Transverse colon (tissue), 4 donors: Measurements from ENCODE around the gene CYTH3.

Source experiments
- CTCF ChIP-seq, 5 experiments: fragments of 200-600 bp in 3 of 5; fragments of 450-650 bp in 2 of 5; sonication (generic) in 3 of 5; IDR thresholded peaks; 1 replicate in 2 of 5; 2 replicates in 3 of 5; pipeline ENCODE4 v1.5.1; 2016 to 2017; ENCODE audit warnings: antibody characterized with exemption in 5 of 5, inconsistent platforms in 3 of 5, mild to moderate bottlenecking in 2 of 5, moderate library complexity in 1 of 5
- POLR2A ChIP-seq: fragments of 450-650 bp; IDR thresholded peaks from one replicate; pipeline ENCODE4 v1.6.1; 2016; ENCODE audit warnings: antibody characterized with exemption, mild to moderate bottlenecking, moderate library complexity
- POLR2AphosphoS5 ChIP-seq, 3 donors: sonication (generic); formaldehyde crosslinking; IDR thresholded peaks; one replicate each; pipeline ENCODE4 v1.6.1; 2016; ENCODE audit warnings: antibody characterized with exemption in 3 of 3

GRCh38 chr7:6252748-6253147 is 19.7 kb downstream of the CYTH3 start:
- TF ChIP-seq POLR2A (no peak), CTCF (IDR thresholded peaks at IDR 0.05) (no peak), POLR2AphosphoS5 (IDR thresholded peaks at IDR 0.05) (no peak)
